ENCODE results near the gene OR51L1. TPM values are rescaled to one million over a fixed set of nuclear protein-coding genes. Genes with fewer than 3 reads are reported as not detected.

The OR51L1 gene
- total RNA-seq, 4 donors from 2014 or later: not detected

DNA sequence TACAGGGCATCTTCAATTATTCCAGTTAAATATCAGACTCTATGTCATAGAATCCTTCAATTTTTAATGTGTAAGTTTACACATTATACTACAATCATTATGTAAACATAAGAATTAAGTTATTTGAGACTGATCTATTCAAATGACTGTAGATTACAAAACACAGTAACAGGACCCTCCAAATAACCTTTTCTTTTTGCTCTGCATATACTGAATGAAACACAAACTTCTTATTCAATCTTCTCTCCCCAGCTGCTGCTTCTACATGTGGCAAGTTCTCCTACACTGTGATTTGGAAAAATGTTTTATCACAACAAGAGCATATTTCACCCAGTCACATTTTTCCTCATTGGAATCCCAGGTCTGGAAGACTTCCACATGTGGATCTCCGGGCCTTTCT is 51.6 kb downstream of the OR51L1 start, which contains the start of gene OR52J3:
TSS of gene OR52J3 (plus strand) at position 301 of the 400 bp plus-strand sequence. CDS start at position 301, 0 bp downstream.
- no peaks in the 10 kb centered on the region for H3K27me3 ChIP-seq
- TF ChIP-seq, protein P1, sequence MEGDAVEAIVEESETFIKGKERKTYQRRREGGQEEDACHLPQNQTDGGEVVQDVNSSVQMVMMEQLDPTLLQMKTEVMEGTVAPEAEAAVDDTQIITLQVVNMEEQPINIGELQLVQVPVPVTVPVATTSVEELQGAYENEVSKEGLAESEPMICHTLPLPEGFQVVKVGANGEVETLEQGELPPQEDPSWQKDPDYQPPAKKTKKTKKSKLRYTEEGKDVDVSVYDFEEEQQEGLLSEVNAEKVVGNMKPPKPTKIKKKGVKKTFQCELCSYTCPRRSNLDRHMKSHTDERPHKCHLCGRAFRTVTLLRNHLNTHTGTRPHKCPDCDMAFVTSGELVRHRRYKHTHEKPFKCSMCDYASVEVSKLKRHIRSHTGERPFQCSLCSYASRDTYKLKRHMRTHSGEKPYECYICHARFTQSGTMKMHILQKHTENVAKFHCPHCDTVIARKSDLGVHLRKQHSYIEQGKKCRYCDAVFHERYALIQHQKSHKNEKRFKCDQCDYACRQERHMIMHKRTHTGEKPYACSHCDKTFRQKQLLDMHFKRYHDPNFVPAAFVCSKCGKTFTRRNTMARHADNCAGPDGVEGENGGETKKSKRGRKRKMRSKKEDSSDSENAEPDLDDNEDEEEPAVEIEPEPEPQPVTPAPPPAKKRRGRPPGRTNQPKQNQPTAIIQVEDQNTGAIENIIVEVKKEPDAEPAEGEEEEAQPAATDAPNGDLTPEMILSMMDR (IDR thresholded peaks at IDR 0.05): no peak
- no peaks in the 10 kb centered on the region for H3K36me3 ChIP-seq
- no peak within 1 kb of the TSS for H3K27ac ChIP-seq
- no peaks in the 10 kb centered on the region for H3K4me1 ChIP-seq
- no peak within 1 kb of the TSS for H3K4me3 ChIP-seq
- no peaks in the 10 kb centered on the region for H3K9me3 ChIP-seq
- DNase-seq: no peak

DNA sequence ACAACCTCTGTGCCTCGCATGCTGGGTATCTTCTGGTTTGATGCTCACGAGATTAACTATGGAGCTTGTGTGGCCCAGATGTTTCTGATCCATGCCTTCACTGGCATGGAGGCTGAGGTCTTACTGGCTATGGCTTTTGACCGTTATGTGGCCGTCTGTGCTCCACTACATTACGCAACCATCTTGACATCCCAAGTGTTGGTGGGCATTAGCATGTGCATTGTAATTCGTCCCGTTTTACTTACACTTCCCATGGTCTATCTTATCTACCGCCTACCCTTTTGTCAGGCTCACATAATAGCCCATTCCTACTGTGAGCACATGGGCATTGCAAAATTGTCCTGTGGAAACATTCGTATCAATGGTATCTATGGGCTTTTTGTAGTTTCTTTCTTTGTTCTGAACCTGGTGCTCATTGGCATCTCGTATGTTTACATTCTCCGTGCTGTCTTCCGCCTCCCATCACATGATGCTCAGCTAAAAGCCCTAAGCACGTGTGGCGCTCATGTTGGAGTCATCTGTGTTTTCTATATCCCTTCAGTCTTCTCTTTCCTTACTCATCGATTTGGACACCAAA is 52.2 kb downstream of the OR51L1 start:
- H3K27me3 ChIP-seq: no peaks in the 10 kb centered on the region
- TF ChIP-seq, protein P1 (IDR thresholded peaks at IDR 0.05): no peak
- TF ChIP-seq POLR2A (IDR thresholded peaks at IDR 0.05): no peak
- no peaks in the 10 kb centered on the region for H3K36me3 ChIP-seq
- H3K9me3 ChIP-seq: no peaks in the 10 kb centered on the region
- H3K4me1 ChIP-seq: no peaks in the 10 kb centered on the region
- DNase-seq: no peak
- no peak overlapping the region for H3K4me3 ChIP-seq
- no peak overlapping the region for H3K27ac ChIP-seq

Other genes with a start within 250 kb of the OR51L1 start
- not detected for gene OR51F1, start 224.9 kb upstream of the OR51L1 start, total RNA-seq
- gene OR52R1, start 190.5 kb upstream of the OR51L1 start, total RNA-seq: not detected
- not detected for gene OR51F2, start 173.5 kb upstream of the OR51L1 start, total RNA-seq
- gene OR51S1, start 145.6 kb upstream of the OR51L1 start, total RNA-seq: not detected
- not detected for gene OR51T1, start 113.0 kb upstream of the OR51L1 start, total RNA-seq
- gene OR51A7, start 91.1 kb upstream of the OR51L1 start, total RNA-seq: not detected
- not detected for gene OR51G2, start 75.5 kb upstream of the OR51L1 start, total RNA-seq
- not detected for gene OR51G1, start 70.5 kb upstream of the OR51L1 start, total RNA-seq
- gene OR51A4, start 47.2 kb upstream of the OR51L1 start, total RNA-seq: not detected
- gene OR51A2, start 39.1 kb upstream of the OR51L1 start, total RNA-seq: not detected
- gene OR52J3, start 51.7 kb downstream of the OR51L1 start, total RNA-seq: not detected
- gene OR52E2, start 64.8 kb downstream of the OR51L1 start, total RNA-seq: not detected
- not detected for gene OR52E1, start 74.7 kb downstream of the OR51L1 start, total RNA-seq
- gene OR52A5, start 143.5 kb downstream of the OR51L1 start, total RNA-seq: not detected
- not detected for gene OR52A1, start 159.9 kb downstream of the OR51L1 start, total RNA-seq
- not detected for gene OR51V1, start 205.8 kb downstream of the OR51L1 start, total RNA-seq
- gene HBB, start 232.2 kb downstream of the OR51L1 start, total RNA-seq: 1 to 10 TPM in 1 of 4 donors, not detected in 3; 2.8 TPM
- gene HBD, start 239.6 kb downstream of the OR51L1 start, total RNA-seq: not detected